IPS-NIHi11 (cell line): ENCODE data around the gene CNN2.
A peak's percentile ranks its signal among the peaks of the same experiment; 100 is the strongest.

ENCODE experiments used
- DNase-seq: peaks from one replicate; pipeline ENCODE4 v3.0.0; 2012; ENCODE audit warnings: mixed read lengths, low spot score

Gene CNN2

DNA sequence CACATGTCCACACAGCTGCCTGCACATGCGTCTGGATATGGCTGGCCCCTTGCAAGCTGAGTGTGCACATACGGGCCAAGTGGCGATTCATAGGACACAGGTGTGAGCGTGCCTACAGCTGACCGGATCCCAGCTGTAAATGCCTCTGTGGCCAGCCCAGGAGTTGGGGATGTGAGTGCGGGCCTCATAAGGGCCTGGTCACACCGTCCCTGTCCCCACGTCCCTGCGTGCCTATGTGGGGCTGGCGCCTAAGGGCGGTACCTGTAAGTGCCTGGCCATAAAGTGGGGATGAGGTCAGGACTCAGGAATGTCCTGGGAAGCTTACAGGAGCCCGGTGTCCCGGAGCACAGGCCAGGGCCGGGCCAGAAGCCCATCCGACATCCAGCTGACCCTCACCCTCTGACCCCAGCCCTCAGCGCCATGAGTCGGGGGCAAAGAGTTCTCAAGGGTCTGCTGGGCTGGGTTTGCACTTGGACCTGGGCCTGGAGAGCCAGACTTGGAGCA, 39.2 kb downstream of the CNN2 start:
- no peak for DNase-seq

DNA sequence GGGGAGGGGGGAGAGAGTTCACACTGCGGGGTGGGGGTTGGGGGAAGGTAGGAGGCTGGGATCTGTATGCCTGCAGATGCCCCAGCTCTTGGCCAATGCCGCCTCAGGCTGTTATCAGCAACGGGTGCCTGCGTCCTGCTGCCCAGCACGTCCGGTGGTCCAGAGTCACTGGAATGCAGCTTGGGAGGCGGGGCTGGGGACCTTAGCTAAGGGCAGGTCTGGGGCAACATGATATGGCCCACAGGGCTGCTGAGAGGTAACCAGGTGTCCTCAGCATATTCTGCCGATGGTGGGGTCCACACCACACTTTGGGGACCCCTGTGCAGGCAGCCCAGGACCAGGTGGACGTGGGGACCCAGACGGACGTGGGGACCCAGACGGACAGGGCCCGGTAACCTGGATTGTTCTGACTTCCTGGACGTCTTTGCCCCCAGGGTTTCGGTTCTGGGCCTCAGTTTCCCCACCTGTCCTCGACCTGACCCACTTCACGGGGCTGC, 39.9 kb downstream of the CNN2 start:
- no peak for DNase-seq

DNA sequence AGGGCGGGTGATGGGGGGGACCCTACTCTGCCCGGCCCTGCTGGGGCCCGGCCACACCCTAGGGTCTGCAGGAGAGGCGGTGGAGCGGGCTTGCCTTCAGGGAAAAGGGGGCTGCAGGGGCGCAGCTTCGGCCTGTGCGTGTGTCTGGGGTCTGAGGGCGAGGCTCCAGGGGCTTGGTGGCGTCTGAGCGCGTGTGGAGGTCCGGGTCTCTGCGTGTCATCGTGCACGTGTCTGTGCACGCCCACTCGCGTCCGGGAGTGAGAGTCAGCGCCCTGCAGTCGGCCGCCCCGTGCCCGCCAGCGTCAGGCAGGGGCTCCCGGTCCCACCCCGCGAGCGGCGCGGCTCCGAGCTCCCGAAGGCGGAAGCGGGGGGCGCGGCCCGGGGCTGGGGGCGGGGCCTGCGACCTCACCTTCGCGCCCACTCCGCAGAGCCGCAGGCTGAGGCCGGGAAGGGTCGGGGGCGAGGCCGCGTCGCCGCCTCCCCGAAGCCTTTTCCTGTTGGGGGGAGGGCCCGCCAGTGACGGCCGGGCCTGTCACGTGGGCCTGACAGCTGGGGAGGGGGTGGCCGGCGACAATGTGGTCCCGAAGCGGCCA, 40.4 kb downstream of the CNN2 start, which contains the start of gene ARHGAP45:
Gene ARHGAP45 (plus strand): TSS at position 420 of the 593 bp plus-strand sequence. CDS start 239 bp downstream, outside the sequence.
- DNase-seq: peak; percentile 65

DNA sequence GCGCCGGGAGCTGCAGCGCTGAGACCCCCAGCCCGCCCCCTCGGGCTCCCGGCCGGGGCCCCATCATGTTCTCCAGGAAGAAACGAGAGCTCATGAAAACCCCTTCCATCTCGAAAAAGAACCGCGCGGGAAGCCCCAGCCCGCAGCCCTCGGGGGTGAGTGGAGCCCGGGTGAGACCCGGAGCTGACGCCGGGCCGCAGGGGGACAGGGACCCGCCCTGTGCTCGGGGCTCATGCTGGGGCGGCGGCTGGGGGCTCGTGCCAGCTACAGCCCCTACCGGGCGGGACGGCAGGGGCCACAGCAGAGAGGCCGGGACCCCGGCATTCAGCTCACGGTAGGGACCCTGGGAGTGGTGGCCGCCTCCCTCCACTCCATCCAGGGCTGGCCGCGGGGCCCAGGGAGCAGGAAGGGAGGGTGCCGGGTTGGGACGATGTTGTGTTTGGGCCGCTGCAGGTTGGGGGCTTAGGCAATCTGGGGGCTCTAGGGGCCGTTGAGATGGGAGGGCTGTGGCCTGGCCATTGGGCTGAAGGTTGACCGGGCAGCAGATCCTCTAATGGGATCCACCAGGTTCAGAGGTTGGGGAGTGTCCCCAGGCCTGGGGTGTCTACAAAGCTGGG, 41.0 kb downstream of the CNN2 start:
- DNase-seq: no peak

DNA sequence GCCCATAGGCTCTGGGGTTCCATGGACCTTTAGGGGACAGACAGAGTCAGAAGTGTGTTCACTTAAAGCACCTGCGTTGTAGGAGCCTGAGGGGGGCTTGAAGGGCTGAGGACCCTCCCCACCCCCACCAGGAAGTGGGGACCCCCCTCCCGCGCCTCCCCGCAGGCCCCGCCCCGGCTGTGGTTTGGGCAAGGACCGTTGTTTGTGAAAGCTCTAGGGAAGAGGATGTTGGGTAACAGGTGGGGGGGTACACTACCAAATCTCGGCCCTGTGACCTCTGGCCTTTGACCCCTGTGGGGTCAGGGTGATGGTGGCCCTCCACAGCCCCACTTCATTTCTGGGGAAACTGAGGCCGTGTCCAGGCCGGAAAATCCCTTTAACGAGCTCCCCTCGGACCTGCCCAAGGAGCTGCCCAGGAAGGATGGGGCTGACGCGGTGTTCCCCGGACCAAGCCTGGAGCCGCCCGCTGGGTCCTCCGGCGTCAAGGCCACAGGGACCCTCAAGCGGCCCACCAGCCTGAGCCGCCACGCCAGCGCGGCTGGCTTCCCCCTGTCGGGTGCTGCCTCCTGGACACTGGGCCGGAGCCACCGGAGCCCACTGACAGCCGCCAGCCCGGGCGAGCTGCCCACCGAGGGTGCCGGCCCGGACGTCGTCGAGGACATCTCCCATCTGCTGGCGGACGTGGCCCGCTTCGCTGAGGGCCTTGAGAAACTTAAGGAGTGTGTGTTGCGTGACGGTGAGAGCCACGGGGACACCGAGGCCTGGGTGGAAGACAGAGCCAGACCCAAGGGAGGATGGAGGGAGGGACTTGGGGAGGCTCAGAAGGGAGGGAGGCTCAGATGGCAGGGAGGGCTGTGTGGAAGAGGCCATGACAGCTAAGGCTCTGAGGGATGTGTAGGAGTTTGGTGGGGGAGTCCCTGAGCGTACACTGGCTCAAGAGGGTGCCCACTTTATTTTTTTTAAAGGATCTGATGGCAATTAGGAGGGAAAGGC, 41.9 kb downstream of the CNN2 start:
- no peak for DNase-seq

DNA sequence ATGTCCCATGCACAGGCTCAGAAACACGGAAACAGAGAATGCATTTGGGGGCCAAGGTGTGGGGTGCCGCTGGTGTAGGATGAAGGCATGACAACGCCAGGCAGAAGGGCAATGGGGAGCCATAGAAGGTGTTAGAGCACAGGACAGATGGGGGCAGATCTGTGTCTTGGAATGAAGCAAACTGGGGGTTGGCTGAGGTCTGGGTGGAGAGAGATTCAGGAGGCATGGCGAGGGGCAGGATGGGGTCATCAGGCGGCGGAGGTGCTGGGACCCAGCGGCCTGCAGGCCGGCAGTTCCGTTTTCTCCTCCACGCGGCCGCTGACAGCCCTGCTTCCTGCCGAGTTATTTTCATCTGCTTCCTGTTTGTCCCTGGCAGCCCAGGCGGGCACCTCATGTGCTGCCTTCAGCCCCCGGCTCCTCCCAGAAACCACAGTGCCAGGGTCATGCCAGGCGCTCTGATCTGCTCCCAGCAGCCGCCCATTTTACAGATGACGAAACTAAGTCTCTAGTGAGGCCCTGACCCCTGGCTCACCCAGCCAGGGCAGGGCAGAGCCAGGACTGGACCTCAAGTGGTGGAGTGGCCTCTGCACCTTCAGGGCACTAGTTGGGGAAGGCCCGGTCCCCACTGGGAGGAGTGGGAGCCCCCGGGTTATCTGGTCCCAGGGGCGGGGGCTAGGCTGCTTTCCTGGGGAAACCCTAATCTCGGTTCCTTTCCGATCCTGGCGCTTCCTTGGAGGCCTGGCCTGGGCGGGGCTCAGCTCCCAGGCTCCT, 42.8 kb downstream of the CNN2 start:
- no peak for DNase-seq

DNA sequence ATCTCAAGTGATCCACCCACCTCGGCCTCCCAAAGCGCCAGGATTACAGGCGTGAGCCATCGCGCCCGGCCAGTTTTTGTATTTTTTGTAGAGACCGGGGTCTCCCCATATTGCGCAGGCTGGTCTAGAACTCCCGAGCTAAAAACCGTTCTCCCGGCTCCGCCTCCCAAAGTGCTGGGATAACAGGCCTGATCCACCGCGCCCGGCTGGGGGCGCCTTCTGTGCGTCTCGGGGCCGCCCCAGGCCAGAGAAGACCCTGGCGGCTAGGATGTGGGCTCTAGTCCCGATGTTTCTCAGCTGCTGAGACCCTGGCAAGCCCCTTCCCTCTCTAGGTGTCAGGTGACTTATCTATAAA, 44.1 kb downstream of the CNN2 start:
- DNase-seq: peak; percentile 50

DNA sequence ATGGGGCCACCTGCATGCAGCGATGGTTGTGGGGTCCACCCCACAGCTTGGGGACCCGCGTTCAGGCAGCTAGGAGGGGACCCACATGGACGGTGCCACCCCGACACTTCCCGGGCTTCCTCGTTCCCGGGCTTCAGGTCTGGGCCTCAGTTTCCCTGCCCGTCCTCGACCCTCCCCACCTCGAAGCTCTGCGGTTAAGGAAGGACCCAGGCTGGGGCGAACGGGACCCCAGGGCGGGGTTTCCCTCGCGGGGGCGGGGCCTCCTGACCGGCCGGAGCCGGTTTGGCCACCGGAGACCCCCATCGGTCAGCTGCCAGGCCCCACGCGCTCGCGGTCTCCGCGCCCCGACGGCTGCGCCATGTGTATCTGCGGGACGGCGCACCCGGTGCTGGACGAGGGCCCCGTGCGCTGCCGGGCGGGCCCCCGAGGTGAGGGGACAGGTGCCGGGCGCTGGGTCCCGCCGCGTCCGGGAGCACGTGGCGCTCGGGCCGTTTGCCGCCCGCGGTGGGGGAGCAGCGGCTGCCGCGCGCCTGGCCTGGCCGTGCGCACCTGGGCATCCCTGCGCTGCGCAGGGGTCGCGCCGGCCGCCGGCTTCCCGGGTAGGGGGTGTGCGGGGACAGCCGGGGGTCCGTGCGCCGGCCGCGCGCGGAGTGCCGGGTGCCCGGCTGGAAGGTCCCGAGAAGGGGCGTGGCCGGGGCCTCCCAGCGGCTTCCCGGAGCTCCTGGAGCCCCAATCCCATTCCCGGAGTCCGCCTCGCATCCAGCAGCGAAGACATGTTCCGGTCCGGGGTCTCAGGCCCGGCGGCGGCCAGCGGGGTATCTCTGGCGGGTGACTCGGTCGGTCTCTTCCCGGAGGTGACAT, 44.8 kb downstream of the CNN2 start:
- peak; percentile 81 for DNase-seq

DNA sequence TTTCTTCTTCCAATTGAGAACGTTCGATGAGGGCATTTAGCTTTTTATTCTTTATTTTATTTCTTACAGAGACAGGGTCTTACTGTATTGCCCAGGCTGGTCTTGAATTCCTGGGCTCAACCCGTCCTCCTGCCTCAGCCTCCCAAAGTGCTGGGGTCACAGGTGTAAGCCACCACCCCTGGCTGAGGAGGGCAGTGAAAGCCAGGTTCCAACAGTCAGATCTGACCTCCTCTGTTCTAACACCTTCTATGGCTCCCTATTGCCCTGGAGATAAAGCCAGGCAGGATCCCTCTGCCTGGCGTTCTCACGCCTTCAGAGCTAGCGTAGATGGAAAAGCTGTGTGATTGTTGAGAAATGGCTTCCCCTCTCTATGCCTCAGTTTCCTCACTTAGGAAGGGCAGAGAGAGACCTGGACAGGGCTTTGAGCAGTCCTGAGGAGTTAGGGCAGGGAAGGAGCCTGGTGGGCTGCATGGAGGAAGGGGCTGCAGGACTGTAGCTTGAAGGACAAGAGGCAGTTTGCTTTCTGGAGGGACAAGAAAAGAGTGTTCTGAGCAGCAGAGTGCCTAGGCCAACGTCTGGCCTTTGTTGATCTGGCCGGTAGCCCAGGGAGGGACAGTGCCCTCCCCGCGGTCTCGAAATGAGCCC, 46.1 kb downstream of the CNN2 start:
- no peak for DNase-seq

DNA sequence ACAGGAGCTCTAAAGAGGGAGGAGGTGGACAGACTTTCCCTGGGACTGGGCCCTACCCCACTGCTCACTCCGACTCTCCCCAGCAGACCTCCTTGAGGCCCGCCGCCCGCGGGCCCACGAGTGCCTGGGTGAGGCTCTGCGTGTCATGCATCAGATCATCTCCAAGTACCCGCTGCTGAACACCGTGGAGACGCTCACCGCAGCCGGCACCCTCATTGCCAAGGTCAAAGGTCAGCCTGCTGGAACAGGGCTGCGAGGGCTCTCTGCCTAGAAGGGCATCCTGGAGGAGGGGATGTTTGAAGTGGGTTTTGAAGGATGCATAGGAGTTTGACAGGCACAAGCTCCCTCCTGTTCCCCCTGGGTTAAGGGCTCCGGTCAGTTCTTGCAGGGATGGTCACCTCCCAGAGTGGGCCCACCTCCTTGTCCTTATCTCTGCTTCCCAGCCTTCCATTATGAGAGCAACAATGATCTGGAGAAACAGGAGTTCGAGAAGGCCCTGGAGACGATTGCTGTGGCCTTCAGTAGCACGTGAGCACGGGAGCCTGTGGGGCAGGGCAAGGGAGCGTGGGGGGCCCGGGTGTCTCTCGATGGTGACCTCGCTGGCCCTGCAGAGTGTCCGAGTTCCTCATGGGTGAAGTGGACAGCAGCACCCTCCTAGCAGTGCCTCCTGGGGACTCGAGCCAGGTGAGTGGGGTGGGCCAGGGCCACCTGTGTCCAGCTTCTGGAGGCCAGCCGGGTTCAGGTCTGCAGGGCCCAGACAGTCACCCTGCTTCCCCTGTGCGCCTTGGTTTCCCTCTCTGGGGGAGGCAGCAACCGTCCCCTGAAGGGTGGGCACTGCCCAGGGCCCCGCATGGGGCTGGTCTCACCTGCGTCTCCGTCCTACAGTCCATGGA, 46.9 kb downstream of the CNN2 start:
- no peak for DNase-seq

DNA sequence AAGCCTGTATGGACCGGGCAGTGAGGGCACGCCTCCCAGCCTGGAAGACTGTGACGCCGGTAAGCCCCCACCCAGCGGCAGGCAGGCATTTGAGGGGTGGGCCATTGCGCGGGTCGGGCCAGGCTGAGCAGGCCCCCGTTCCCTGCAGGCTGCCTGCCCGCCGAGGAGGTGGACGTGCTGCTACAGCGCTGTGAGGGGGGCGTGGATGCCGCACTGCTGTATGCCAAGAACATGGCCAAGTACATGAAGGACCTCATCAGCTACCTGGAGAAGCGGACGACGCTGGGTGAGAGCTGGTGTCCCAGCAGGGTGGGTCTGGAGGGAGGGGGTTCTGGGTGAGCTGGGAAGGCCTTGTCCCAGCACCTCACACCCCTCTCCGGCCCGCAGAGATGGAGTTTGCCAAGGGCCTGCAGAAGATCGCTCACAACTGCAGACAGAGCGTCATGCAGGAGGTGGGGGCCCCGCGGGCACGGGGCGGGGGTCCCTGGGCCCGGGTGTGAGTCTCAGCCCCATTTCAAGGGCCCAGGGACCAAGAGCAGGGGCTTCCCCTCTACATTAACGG, 47.6 kb downstream of the CNN2 start:
- DNase-seq: no peak

DNA sequence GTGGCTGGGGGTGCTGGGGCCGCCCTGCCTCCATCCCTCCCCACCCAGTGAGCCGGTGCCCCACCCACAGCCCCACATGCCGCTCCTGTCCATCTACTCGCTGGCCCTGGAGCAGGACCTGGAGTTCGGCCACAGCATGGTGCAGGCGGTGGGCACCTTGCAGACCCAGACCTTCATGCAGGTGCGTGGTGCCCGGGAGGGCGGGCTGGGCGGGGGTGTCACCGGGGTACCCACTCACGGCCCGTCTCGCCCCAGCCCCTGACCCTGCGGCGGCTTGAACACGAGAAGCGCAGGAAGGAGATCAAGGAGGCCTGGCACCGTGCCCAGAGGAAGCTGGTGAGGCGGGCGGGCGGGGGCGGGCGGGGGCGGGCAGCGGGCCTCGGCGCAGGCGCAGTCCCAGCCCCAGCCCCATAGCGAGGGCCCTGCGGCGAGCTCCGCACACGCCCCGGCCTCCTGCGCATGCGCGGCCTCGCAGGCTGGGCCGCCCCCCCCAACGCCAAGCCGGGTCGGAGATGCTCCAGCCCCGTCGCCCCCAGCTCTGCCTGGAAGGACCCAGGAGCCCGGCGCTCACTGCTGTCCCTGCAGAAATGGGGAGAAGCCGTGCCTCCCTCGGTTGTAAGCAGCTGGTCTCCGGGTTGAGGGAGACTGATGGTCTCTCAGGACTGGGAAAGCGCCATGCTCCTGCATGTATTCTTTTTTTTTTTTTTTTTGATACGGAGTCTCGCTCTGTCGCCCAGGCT, 48.3 kb downstream of the CNN2 start:
- no peak for DNase-seq

DNA sequence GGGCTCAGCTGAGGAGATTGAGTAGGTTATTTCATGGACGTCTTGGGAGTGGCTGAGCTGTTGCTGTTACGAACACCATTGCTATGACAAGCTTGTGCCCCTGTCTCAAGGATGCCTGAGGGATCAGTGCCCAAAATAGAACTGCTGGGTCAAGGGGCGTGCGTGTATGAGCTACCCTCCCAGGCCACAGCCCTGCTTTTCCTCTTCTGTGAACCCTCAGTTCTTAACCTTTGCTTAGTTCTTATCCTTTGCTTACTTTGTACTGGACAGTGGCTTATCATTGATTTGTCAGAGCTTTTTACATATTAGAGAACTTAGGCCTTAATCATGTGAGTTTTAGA, 49.6 kb downstream of the CNN2 start:
- DNase-seq: no peak

DNA sequence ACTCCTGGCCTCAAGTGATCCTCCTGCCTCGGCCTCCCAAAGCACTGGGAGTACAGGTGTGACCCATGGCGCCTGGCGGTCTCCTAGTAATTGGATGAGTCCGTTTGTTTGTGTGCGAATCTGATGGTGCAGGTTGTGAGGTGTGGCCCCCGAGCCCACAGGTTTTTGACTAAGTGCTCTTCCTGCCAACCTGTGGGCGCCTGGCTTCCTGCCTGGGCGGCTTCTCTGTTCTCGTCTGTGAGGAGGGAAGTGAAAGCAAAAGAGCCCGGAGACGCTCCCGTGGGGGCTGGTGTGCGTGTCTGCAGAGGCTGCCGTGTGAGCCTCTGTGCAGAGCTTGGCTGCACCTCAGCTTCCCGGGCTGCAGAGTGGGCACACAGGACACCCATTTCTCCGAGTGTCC, 50.5 kb downstream of the CNN2 start:
- DNase-seq: no peak

DNA sequence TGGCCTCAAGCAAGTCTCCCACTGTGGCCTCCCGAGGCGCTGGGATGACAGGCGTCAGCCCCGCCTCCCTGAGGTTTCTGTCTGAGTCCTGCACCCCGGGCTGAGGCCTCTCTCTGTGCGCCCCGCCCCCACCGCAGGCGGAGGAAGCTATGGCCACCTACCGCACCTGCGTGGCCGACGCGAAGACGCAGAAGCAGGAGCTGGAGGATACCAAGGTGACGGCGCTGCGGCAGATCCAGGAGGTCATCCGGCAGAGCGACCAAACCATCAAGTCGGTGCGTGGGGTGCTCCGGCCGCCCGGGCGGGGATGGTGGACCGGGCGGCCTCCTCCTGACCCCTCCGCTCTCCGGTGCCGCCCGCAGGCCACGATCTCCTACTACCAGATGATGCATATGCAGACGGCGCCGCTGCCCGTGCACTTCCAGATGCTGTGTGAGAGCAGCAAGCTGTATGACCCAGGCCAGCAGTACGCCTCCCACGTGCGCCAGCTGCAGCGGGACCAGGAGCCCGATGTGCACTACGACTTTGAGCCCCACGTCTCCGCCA, 53.2 kb downstream of the CNN2 start:
- DNase-seq: no peak

DNA sequence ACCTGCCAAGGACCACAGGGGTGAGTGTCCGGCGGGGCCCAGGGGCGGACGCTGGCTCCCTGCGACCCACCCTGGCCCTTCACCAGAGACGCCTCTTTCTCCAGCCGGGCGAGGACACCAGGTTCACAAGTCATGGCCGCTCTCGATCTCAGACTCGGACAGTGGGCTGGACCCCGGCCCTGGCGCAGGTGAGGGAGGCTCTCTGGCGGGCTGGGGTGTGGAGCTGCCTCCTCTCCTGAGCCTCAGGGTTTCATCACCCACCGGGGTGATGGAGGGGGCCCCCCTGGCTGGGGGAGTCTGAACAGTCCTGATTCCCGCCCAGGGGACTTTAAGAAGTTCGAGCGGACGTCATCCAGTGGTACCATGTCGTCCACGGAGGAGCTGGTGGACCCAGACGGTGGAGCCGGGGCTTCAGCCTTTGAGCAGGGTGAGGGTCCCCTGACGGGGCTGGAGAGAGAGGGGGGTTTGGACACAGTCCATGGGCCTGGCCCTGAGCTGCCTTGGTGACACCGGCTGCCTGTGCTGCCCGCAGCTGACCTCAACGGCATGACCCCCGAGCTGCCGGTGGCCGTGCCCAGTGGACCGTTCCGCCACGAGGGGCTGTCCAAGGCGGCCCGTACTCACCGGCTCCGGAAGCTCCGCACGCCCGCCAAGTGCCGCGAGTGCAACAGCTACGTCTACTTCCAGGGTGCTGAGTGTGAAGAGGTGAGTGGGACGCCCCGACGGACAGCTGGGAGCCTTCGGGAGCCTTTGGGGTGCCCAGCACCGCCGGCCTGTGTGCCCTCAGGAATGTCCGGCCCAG, 54.2 kb downstream of the CNN2 start:
- no peak for DNase-seq
